Lower lobe of right lung (tissue), 2 donors: Measurements from ENCODE around the gene MTUS2. TPM values are rescaled to one million over a fixed set of nuclear protein-coding genes. Genes with fewer than 3 reads are reported as not detected.

Source experiments
- ATAC-seq, 2 donors: fragments of 200-7000 bp; cut with Tn5 transposase; one replicate each; pipeline ENCODE4 v1.9.1; 2020 to 2022; ENCODE audit warnings: mild to moderate bottlenecking in 2 of 2, moderate library complexity in 2 of 2
- DNase-seq: peaks from one replicate; pipeline ENCODE4 v3.0.0-alpha.2; 2020
- H3K27ac ChIP-seq: fragments of 200-600 bp; one replicate; pipeline ENCODE4 v1.8.0; 2022
- H3K27me3 ChIP-seq: fragments of 200-600 bp; one replicate; pipeline ENCODE4 v1.8.0; 2022; ENCODE audit warnings: low read depth
- H3K36me3 ChIP-seq: fragments of 200-600 bp; one replicate; pipeline ENCODE4 v1.8.0; 2022; ENCODE audit warnings: mild to moderate bottlenecking
- H3K4me1 ChIP-seq: fragments of 200-600 bp; one replicate; pipeline ENCODE4 v1.8.0; 2022
- H3K4me3 ChIP-seq: fragments of 200-600 bp; one replicate; pipeline ENCODE4 v1.8.0; 2022; ENCODE audit warnings: mild to moderate bottlenecking
- H3K9me3 ChIP-seq: fragments of 200-600 bp; one replicate; pipeline ENCODE4 v1.8.0; 2022
- CTCF ChIP-seq: fragments of 200-600 bp; IDR thresholded peaks from one replicate; pipeline ENCODE4 v1.8.0; 2022; ENCODE audit warnings: antibody characterized with exemption, mild to moderate bottlenecking
- intact Hi-C: fragments of 100-400 bp; cut with DNase I; formaldehyde crosslinking; loops from one replicate; pipeline ENCODE4 v1.11.0; 2022
- total RNA-seq: library from RNA; stranded (reverse); fragmentation: NEBNext Ultra II Directional; extraction: Animal tissue kit (Norgen Biotek cat#: 25700); gene quantifications from one replicate; pipeline ENCODE4 v1.2.1, GENCODE V29; 2021
- donor health status: DM: no; HTN: yes; CAD: no; lungs with severe emphysema.

Gene MTUS2
- total RNA-seq, 1 donor from 2014 or later = 0.21 TPM

- no peak overlapping the region for H3K27ac ChIP-seq
- DNase-seq (no peak), ATAC-seq (no peak)
- no peaks in the 10 kb centered on the region for H3K9me3 ChIP-seq
- H3K36me3 ChIP-seq = no peaks in the 10 kb centered on the region
- no peaks in the 10 kb centered on the region for H3K27me3 ChIP-seq
- intact Hi-C loops = no loop called here
- no peak for TF ChIP-seq CTCF
- no peaks in the 10 kb centered on the region for H3K4me1 ChIP-seq
- no peak overlapping the region for H3K4me3 ChIP-seq
These were observed 245.0 kb downstream of the MTUS2 start for GRCh38 chr13:29065142-29065541.

GRCh38 chr13:29067306-29067945 lies 247.3 kb downstream of the MTUS2 start:
- Histone ChIP-seq H3K36me3 (no peaks in the 10 kb centered on the region), H3K27me3 (no peaks in the 10 kb centered on the region), H3K4me3 (no peak overlapping the region), H3K27ac (no peak overlapping the region), H3K9me3 (no peaks in the 10 kb centered on the region), H3K4me1 (no peaks in the 10 kb centered on the region)
- DNase-seq (no peak), ATAC-seq (no peak)
- no peak for TF ChIP-seq CTCF
- intact Hi-C loops = no loop called here

DNA sequence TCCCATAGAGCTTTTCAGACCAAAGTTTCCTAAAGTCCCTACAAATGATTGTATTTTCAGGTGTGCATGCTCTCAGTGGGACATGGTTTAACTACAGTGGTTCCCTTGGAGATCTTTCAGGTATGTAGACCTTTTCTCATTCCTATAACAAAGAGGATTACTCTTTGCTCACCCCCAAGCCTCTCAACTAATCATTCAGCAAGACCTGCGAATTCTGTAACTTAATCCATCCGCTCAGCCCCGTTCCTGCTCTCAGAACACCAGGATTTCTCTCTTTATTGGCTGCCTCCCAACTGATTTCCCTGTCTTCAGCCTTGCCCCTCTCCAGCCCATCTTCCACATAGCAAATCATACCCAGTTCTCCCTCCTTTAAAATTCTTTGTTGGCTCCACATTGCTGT lies 253.6 kb downstream of the MTUS2 start:
- Histone ChIP-seq H3K27ac (no peak overlapping the region), H3K27me3 (no peaks in the 10 kb centered on the region), H3K4me1 (no peaks in the 10 kb centered on the region), H3K36me3 (no peaks in the 10 kb centered on the region), H3K4me3 (no peak overlapping the region), H3K9me3 (no peaks in the 10 kb centered on the region)
- TF ChIP-seq CTCF = no peak
- ATAC-seq = no peak
- intact Hi-C loops = no loop called here
- DNase-seq = no peak

GRCh38 chr13:29077051-29077813 lies 257.1 kb downstream of the MTUS2 start:
- no peaks in the 10 kb centered on the region for H3K36me3 ChIP-seq
- DNase-seq (no peak), ATAC-seq (no peak)
- no peaks in the 10 kb centered on the region for H3K9me3 ChIP-seq
- H3K27me3 ChIP-seq = no peaks in the 10 kb centered on the region
- H3K4me3 ChIP-seq = no peak overlapping the region
- intact Hi-C loops = no loop called here
- no peak overlapping the region for H3K27ac ChIP-seq
- no peak for TF ChIP-seq CTCF
- no peaks in the 10 kb centered on the region for H3K4me1 ChIP-seq

DNA sequence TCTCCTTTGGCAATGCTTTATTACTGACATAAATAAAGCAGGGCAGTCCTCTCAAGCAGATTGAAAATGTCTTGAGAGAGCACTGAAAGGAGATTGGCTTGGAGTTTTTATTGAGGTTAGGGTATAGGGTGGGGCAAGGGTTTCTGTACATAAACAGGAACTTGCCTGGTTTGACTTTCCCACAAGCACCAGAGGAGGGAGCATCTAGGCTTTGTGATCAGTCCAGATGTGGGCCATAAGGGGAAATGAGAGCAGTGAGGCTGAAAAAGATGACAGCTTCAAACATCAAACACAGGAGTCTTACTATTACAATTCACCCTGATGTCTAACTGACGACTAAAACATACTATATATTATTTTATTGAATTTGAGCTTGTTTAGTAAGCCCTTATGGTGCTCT lies 260.9 kb downstream of the MTUS2 start:
- ATAC-seq = no peak
- no peaks in the 10 kb centered on the region for H3K9me3 ChIP-seq
- H3K4me3 ChIP-seq = no peak overlapping the region
- intact Hi-C loops = no loop called here
- DNase-seq = no peak
- TF ChIP-seq CTCF = no peak
- H3K27me3 ChIP-seq = no peaks in the 10 kb centered on the region
- no peak overlapping the region for H3K27ac ChIP-seq
- no peaks in the 10 kb centered on the region for H3K4me1 ChIP-seq
- no peaks in the 10 kb centered on the region for H3K36me3 ChIP-seq
